HG02970 (cell line): ENCODE measurements around the gene ARHGEF6.

Experiments
- ATAC-seq: cut with Tn5 transposase; IDR thresholded peaks from one replicate; pipeline ENCODE4 v1.9.1; 2021; ENCODE audit warnings: mild to moderate bottlenecking, moderate library complexity, moderate number of reproducible peaks; ENCODE audit not compliant: unreplicated experiment, low FRiP score

ARHGEF6 gene

GRCh38 chrX:136697156-136697555 is 83.6 kb downstream of the ARHGEF6 start:
- no peak for ATAC-seq

- no peak for ATAC-seq
These were observed 86.2 kb downstream of the ARHGEF6 start for GRCh38 chrX:136694431-136695087.

- no peak for ATAC-seq
These were observed 88.5 kb downstream of the ARHGEF6 start for GRCh38 chrX:136692271-136692670.

- no peak for ATAC-seq
These were observed 89.5 kb downstream of the ARHGEF6 start for GRCh38 chrX:136691028-136691809.

GRCh38 chrX:136689436-136689835 is 91.3 kb downstream of the ARHGEF6 start:
- ATAC-seq = no peak

- ATAC-seq = no peak
These were observed 93.3 kb downstream of the ARHGEF6 start for GRCh38 chrX:136687457-136687856.

- no peak for ATAC-seq
These were observed 96.6 kb downstream of the ARHGEF6 start for GRCh38 chrX:136684120-136684519.

GRCh38 chrX:136679531-136679930 is 101.2 kb downstream of the ARHGEF6 start:
- no peak for ATAC-seq

GRCh38 chrX:136674270-136674985 is 106.3 kb downstream of the ARHGEF6 start:
- ATAC-seq = no peak

- no peak for ATAC-seq
These were observed 109.6 kb downstream of the ARHGEF6 start for GRCh38 chrX:136671006-136671610.

- no peak for ATAC-seq
These were observed 113.1 kb downstream of the ARHGEF6 start for GRCh38 chrX:136667446-136668168.

- no peak for ATAC-seq
These were observed 114.6 kb downstream of the ARHGEF6 start for GRCh38 chrX:136666088-136666487.

- ATAC-seq = no peak
These were observed 115.4 kb downstream of the ARHGEF6 start for GRCh38 chrX:136665258-136665900.

GRCh38 chrX:136662976-136663375 is 117.8 kb downstream of the ARHGEF6 start:
- ATAC-seq = no peak

GRCh38 chrX:136662104-136662503 is 118.6 kb downstream of the ARHGEF6 start:
- no peak for ATAC-seq

- no peak for ATAC-seq
These were observed 119.8 kb downstream of the ARHGEF6 start for GRCh38 chrX:136660896-136661295.

- no peak for ATAC-seq
These were observed 121.6 kb downstream of the ARHGEF6 start for GRCh38 chrX:136659174-136659573.

- ATAC-seq = no peak
These were observed 122.6 kb downstream of the ARHGEF6 start for GRCh38 chrX:136658151-136658550.

GRCh38 chrX:136656361-136656964 is 124.3 kb downstream of the ARHGEF6 start:
- ATAC-seq = no peak
